CD4-positive, alpha-beta memory T cell (primary cell): ENCODE data around the gene ITGA1. TPM values are rescaled to one million over a fixed set of nuclear protein-coding genes. Genes with fewer than 3 reads are reported as not detected.
A peak's percentile ranks its signal among the peaks of the same experiment; 100 is the strongest.

ENCODE experiments used
- CTCF ChIA-PET: fragments of 350-600 bp; sonication (Branson Sonifier 250); formaldehyde crosslinking; loops from one replicate; lab custom pipeline; 2021; ENCODE audit warnings: inconsistent platforms; ENCODE audit not compliant: partially characterized antibody; lab: Charles Lee
- POLR2A ChIA-PET: fragments of 350-600 bp; sonication (Branson Sonifier 250); formaldehyde crosslinking; loops from one replicate; lab custom pipeline; 2021; ENCODE audit not compliant: partially characterized antibody; lab: Charles Lee
- DNase-seq, 5 donors: peaks; one replicate each; pipeline versions ENCODE4 v3.0.0 to v3.0.0-alpha.2; 2020 to 2022; ENCODE audit warnings: mixed read lengths in 1 of 5
- H3K27ac ChIP-seq: one replicate; pipeline ENCODE4 v1.7.0; 2013; ENCODE audit warnings: low read depth, low read length
- H3K27me3 ChIP-seq: 2 replicates; pipeline ENCODE4 v1.7.0; 2013; ENCODE audit warnings: mild to moderate bottlenecking, low read length, moderate library complexity; ENCODE audit not compliant: insufficient read depth
- H3K36me3 ChIP-seq: 2 replicates; pipeline ENCODE4 v1.7.0; 2013; ENCODE audit warnings: mild to moderate bottlenecking, low read length, moderate library complexity; ENCODE audit not compliant: insufficient read depth
- H3K4me1 ChIP-seq: 2 replicates; pipeline ENCODE4 v1.7.0; 2013; ENCODE audit warnings: mild to moderate bottlenecking, low read length, moderate library complexity; ENCODE audit not compliant: insufficient read depth
- H3K4me3 ChIP-seq, 2 donors: one replicate each; pipeline ENCODE4 v1.7.0; 2013; ENCODE audit warnings: low read length in 2 of 2, mild to moderate bottlenecking in 1 of 2
- H3K9me3 ChIP-seq, 2 donors: one replicate each; pipeline ENCODE4 v1.7.0; 2013; ENCODE audit warnings: low read length in 2 of 2, control low read depth in 1 of 2; ENCODE audit not compliant: control insufficient read depth in 1 of 2
- H3K27ac Mint-ChIP-seq, 7 donors: one replicate each; pipeline ENCODE4 v1.8.0; 2020 to 2021; ENCODE audit warnings: mixed read lengths in 7 of 7, mild to moderate bottlenecking in 6 of 7, inconsistent platforms in 3 of 7, moderate library complexity in 3 of 7
- H3K27me3 Mint-ChIP-seq, 2 donors: one replicate each; pipeline ENCODE4 v1.8.0; 2020 to 2021; ENCODE audit warnings: mixed read lengths in 2 of 2
- H3K36me3 Mint-ChIP-seq, 2 donors: one replicate each; pipeline ENCODE4 v1.8.0; 2020 to 2021; ENCODE audit warnings: mixed read lengths in 2 of 2, inconsistent platforms in 1 of 2, mild to moderate bottlenecking in 1 of 2
- H3K4me1 Mint-ChIP-seq, 4 donors: one replicate each; pipeline ENCODE4 v1.8.0; 2020 to 2021; ENCODE audit warnings: mixed read lengths in 4 of 4, mild to moderate bottlenecking in 1 of 4
- H3K4me3 Mint-ChIP-seq, 8 donors: one replicate each; pipeline ENCODE4 v1.8.0; 2020 to 2021; ENCODE audit warnings: mixed read lengths in 8 of 8, mild to moderate bottlenecking in 7 of 8, moderate library complexity in 6 of 8, inconsistent platforms in 3 of 8
- H3K9me3 Mint-ChIP-seq, 8 donors: one replicate each; pipeline ENCODE4 v1.8.0; 2020 to 2021; ENCODE audit warnings: mixed read lengths in 8 of 8, mild to moderate bottlenecking in 5 of 8, inconsistent platforms in 3 of 8, moderate library complexity in 1 of 8
- intact Hi-C: fragments of 100-400 bp; cut with micrococcal nuclease; formaldehyde crosslinking; loops from one replicate; pipeline ENCODE4 v1.15.1; 2023
- polyA plus RNA-seq, 2 donors: library from polyadenylated mRNA; unstranded; fragments of 300-500 nt; fragmentation: Illumina TruSeq; gene quantifications; one replicate each; pipeline ENCODE4 v1.2.3, GENCODE V29; 2021
- total RNA-seq, 2 experiments: library from RNA; stranded (reverse); gene quantifications; one replicate each; pipeline ENCODE4 v1.2.3, GENCODE V29; 2021

The ITGA1 gene
- total and polyA plus RNA-seq, 4 experiments from 2014 or later: 1.9 to 5.8 (median 4.8) TPM

GRCh38 chr5:52838326-52839015 is 50.8 kb downstream of the ITGA1 start:
- H3K27me3 Mint-ChIP-seq: no peaks in the 10 kb centered on the region
- POLR2A ChIA-PET: no interaction called here

GRCh38 chr5:52839285-52839684 is 51.6 kb downstream of the ITGA1 start:
- intact Hi-C loops: no loop called here
- CTCF ChIA-PET: no interaction called here
- H3K9me3 Mint-ChIP-seq: no peaks in the 10 kb centered on the region

More at GRCh38 chr5:52838326-52839015, 50.8 kb downstream of the ITGA1 start:
- Histone ChIP-seq H3K36me3 (no peaks in the 10 kb centered on the region), H3K27me3 (no peaks in the 10 kb centered on the region), H3K4me1 (no peaks in the 10 kb centered on the region), H3K27ac (no peak overlapping the region), H3K9me3 (no peaks in the 10 kb centered on the region), H3K4me3 (no peak overlapping the region)
- Mint-ChIP-seq H3K4me1 (no peaks in the 10 kb centered on the region), H3K9me3 (no peaks in the 10 kb centered on the region), H3K36me3 (no peaks in the 10 kb centered on the region), H3K27ac (no peak overlapping the region), H3K4me3 (no peak overlapping the region)
- DNase-seq: no peak
- CTCF ChIA-PET: no interaction called here
- intact Hi-C loops: no loop called here

GRCh38 chr5:52840277-52841050 is 52.7 kb downstream of the ITGA1 start:
- Histone ChIP-seq H3K4me3 (no peak overlapping the region), H3K9me3 (no peaks in the 10 kb centered on the region), H3K36me3 (no peaks in the 10 kb centered on the region), H3K27me3 (no peaks in the 10 kb centered on the region), H3K4me1 (peaks cover 7% of the 10 kb centered on the region), H3K27ac (no peak overlapping the region)
- Mint-ChIP-seq H3K4me1 (peaks cover 0 to 7% (median 1%) of the 10 kb centered on the region in 4 donors), H3K27me3 (no peaks in the 10 kb centered on the region), H3K36me3 (no peaks in the 10 kb centered on the region), H3K4me3 (no peak overlapping the region), H3K9me3 (no peaks in the 10 kb centered on the region), H3K27ac (no peak overlapping the region)
- ChIA-PET CTCF (no interaction called here), POLR2A (no interaction called here)
- DNase-seq: no peak
- intact Hi-C loops: no loop called here

More at GRCh38 chr5:52839285-52839684, 51.6 kb downstream of the ITGA1 start:
- Histone ChIP-seq H3K36me3 (no peaks in the 10 kb centered on the region), H3K4me3 (no peak overlapping the region), H3K27me3 (no peaks in the 10 kb centered on the region), H3K4me1 (no peaks in the 10 kb centered on the region), H3K9me3 (no peaks in the 10 kb centered on the region), H3K27ac (no peak overlapping the region)
- Mint-ChIP-seq H3K36me3 (no peaks in the 10 kb centered on the region), H3K27me3 (no peaks in the 10 kb centered on the region), H3K27ac (no peak overlapping the region), H3K4me1 (no peaks in the 10 kb centered on the region), H3K4me3 (no peak overlapping the region)
- POLR2A ChIA-PET: no interaction called here
- no peak for DNase-seq

- H3K4me3 ChIP-seq: no peak overlapping the region
- H3K27me3 Mint-ChIP-seq: no peaks in the 10 kb centered on the region
- H3K4me3 Mint-ChIP-seq: no peak overlapping the region
- no peak overlapping the region for H3K27ac Mint-ChIP-seq
- no peak for DNase-seq
- CTCF ChIA-PET: no interaction called here
- POLR2A ChIA-PET: no interaction called here
- intact Hi-C loops: no loop called here
- no peaks in the 10 kb centered on the region for H3K36me3 Mint-ChIP-seq
- H3K9me3 Mint-ChIP-seq: no peaks in the 10 kb centered on the region
- no peak overlapping the region for H3K27ac ChIP-seq
- H3K4me1 Mint-ChIP-seq: peaks cover 0 to 12% (median 2%) of the 10 kb centered on the region in 4 donors
- no peaks in the 10 kb centered on the region for H3K9me3 ChIP-seq
- H3K36me3 ChIP-seq: no peaks in the 10 kb centered on the region
- peaks cover 7% of the 10 kb centered on the region for H3K4me1 ChIP-seq
- H3K27me3 ChIP-seq: no peaks in the 10 kb centered on the region
These were observed 53.4 kb downstream of the ITGA1 start for GRCh38 chr5:52841114-52841513.

GRCh38 chr5:52842111-52842510 is 54.4 kb downstream of the ITGA1 start:
- Mint-ChIP-seq H3K36me3 (no peaks in the 10 kb centered on the region), H3K4me1 (peaks cover 4 to 12% (median 8%) of the 10 kb centered on the region in 4 donors), H3K27me3 (no peaks in the 10 kb centered on the region), H3K9me3 (no peaks in the 10 kb centered on the region), H3K4me3 (no peak overlapping the region), H3K27ac (no peak overlapping the region)
- no peaks in the 10 kb centered on the region for H3K27me3 ChIP-seq
- POLR2A ChIA-PET: no interaction called here
- H3K9me3 ChIP-seq: no peaks in the 10 kb centered on the region
- no peaks in the 10 kb centered on the region for H3K36me3 ChIP-seq
- intact Hi-C loops: no loop called here
- H3K4me1 ChIP-seq: peaks cover 7% of the 10 kb centered on the region
- H3K27ac ChIP-seq: no peak overlapping the region
- DNase-seq: no peak
- CTCF ChIA-PET: interaction anchor here (0.8 to 1.0 kb wide), 2 partner anchors 73 to 114 kb away, joined by 3 to 4 read pairs; no protein-coding TSS in a partner anchor
- no peak overlapping the region for H3K4me3 ChIP-seq

- no peaks in the 10 kb centered on the region for H3K27me3 Mint-ChIP-seq
- no peak overlapping the region for H3K27ac ChIP-seq
- H3K4me1 Mint-ChIP-seq: peaks cover 4 to 12% (median 8%) of the 10 kb centered on the region in 4 donors
- peaks cover 0 to 7% of the 10 kb centered on the region in 2 donors for H3K36me3 Mint-ChIP-seq
- no peak overlapping the region for H3K4me3 ChIP-seq
- DNase-seq: no peak
- H3K9me3 ChIP-seq: no peaks in the 10 kb centered on the region
- ChIA-PET CTCF (no interaction called here), POLR2A (no interaction called here)
- H3K27me3 ChIP-seq: no peaks in the 10 kb centered on the region
- peaks cover 0 to 3% (median 0%) of the 10 kb centered on the region in 8 donors for H3K9me3 Mint-ChIP-seq
- H3K27ac Mint-ChIP-seq: peak overlapping the region in 1 of 7 donors; percentile 25
- no peaks in the 10 kb centered on the region for H3K36me3 ChIP-seq
- peaks cover 7% of the 10 kb centered on the region for H3K4me1 ChIP-seq
- no peak overlapping the region for H3K4me3 Mint-ChIP-seq
- intact Hi-C loops: no loop called here
These were observed 57.2 kb downstream of the ITGA1 start for GRCh38 chr5:52844885-52845284.

GRCh38 chr5:52846182-52846842 is 58.6 kb downstream of the ITGA1 start:
- H3K4me3 Mint-ChIP-seq: no peak overlapping the region
- H3K27me3 Mint-ChIP-seq: no peaks in the 10 kb centered on the region
- peak overlapping the region in 1 of 7 donors; percentile 15 for H3K27ac Mint-ChIP-seq
- H3K9me3 Mint-ChIP-seq: peaks cover 0 to 3% (median 0%) of the 10 kb centered on the region in 8 donors
- no peak overlapping the region for H3K27ac ChIP-seq
- H3K4me1 ChIP-seq: peaks cover 7% of the 10 kb centered on the region
- no peaks in the 10 kb centered on the region for H3K27me3 ChIP-seq
- ChIA-PET CTCF (interaction anchor here (1.6 kb wide), 1 partner anchor 10 kb away, joined by 5 read pairs; no protein-coding TSS in a partner anchor), POLR2A (no interaction called here)
- peaks cover 0 to 10% of the 10 kb centered on the region in 2 donors for H3K36me3 Mint-ChIP-seq
- no peak for DNase-seq
- no peaks in the 10 kb centered on the region for H3K9me3 ChIP-seq
- no peaks in the 10 kb centered on the region for H3K36me3 ChIP-seq
- peaks cover 4 to 12% (median 8%) of the 10 kb centered on the region in 4 donors for H3K4me1 Mint-ChIP-seq
- no peak overlapping the region for H3K4me3 ChIP-seq
- intact Hi-C loops: no loop called here
